H1 (cell line): Measurements from ENCODE around the gene PARD3.

Source experiments
- EGR1 ChIP-seq: IDR thresholded peaks from 2 replicates; pipeline ENCODE4 v1.6.1; 2011; ENCODE audit warnings: low read depth, low read length, borderline replicate concordance
- EZH2 ChIP-seq: fragments of 200-600 bp; sonication (generic); IDR thresholded peaks from 2 replicates; pipeline ENCODE4 v1.7.1; 2012; ENCODE audit warnings: low read depth, mild to moderate bottlenecking, moderate library complexity, low read length, inconsistent platforms; ENCODE audit not compliant: severe bottlenecking
- KDM1A ChIP-seq: fragments of 200-600, 300-600 bp; sonication (generic); IDR thresholded peaks from 2 replicates; pipeline ENCODE4 v1.7.1; 2016; ENCODE audit warnings: mild to moderate bottlenecking, low read length, borderline replicate concordance
- POLR2A ChIP-seq, 2 experiments: IDR thresholded peaks; 1 replicate in 1 of 2; 2 replicates in 1 of 2; pipeline ENCODE4 v1.6.1; 2011; ENCODE audit warnings: low read depth in 2 of 2, low read length in 2 of 2, mild to moderate bottlenecking in 2 of 2; ENCODE audit errors: control extremely low read depth in 1 of 2
- POLR2AphosphoS5 ChIP-seq: IDR thresholded peaks from 2 replicates; pipeline ENCODE4 v1.6.1; 2011; ENCODE audit warnings: low read depth, low read length
- YY1 ChIP-seq: IDR thresholded peaks from 2 replicates; pipeline ENCODE4 v1.6.1; 2011; ENCODE audit warnings: low read depth, mild to moderate bottlenecking, low read length
- TF ChIP-seq, protein P1 (sequence below), 3 experiments: IDR thresholded peaks; 1 replicate in 2 of 3; 2 replicates in 1 of 3; pipeline versions ENCODE4 v1.5.1 to v1.6.1; 2011; ENCODE audit warnings: low read length in 3 of 3, mild to moderate bottlenecking in 3 of 3, inconsistent platforms in 2 of 3, low read depth in 1 of 3, moderate library complexity in 1 of 3; ENCODE audit not compliant: insufficient read depth in 1 of 3; ENCODE audit errors: control extremely low read depth in 1 of 3
- TF ChIP-seq, protein P2 (sequence below): IDR thresholded peaks from 2 replicates; pipeline ENCODE4 v1.6.1; 2012; ENCODE audit warnings: inconsistent platforms

DNA sequence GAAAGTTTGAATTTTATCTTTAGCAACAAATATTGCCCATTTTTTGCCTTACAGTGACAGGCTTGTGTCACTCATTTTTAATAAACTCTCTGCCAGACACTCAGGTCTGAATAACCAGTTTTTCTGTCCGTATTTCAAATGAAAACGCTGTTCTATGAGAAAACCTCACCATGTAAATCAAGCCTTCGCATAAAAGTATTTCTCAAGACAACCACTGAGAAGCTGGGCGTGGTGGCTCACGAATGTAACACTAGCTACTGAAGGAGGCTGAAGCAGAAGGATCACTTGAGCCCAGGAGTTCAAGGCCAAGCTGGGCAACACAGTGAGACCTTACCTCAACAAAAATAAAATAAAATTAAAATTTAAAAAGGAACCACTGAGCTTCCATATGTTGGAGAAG lies 339.3 kb downstream of the PARD3 start:
- TF ChIP-seq EZH2 (no peak), YY1 (no peak), POLR2AphosphoS5 (no peak), KDM1A (no peak), EGR1 (no peak), POLR2A (IDR thresholded peaks at IDR 0.05; ENCODE audit: control extremely low read depth in 1 of 2, low read depth in 2 of 2, low read length in 2 of 2) (no peak)
- TF ChIP-seq, protein P1, sequence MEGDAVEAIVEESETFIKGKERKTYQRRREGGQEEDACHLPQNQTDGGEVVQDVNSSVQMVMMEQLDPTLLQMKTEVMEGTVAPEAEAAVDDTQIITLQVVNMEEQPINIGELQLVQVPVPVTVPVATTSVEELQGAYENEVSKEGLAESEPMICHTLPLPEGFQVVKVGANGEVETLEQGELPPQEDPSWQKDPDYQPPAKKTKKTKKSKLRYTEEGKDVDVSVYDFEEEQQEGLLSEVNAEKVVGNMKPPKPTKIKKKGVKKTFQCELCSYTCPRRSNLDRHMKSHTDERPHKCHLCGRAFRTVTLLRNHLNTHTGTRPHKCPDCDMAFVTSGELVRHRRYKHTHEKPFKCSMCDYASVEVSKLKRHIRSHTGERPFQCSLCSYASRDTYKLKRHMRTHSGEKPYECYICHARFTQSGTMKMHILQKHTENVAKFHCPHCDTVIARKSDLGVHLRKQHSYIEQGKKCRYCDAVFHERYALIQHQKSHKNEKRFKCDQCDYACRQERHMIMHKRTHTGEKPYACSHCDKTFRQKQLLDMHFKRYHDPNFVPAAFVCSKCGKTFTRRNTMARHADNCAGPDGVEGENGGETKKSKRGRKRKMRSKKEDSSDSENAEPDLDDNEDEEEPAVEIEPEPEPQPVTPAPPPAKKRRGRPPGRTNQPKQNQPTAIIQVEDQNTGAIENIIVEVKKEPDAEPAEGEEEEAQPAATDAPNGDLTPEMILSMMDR (IDR thresholded peaks at IDR 0.05; ENCODE audit: control extremely low read depth in 1 of 3, insufficient read depth in 1 of 3, low read depth in 1 of 3, low read length in 3 of 3): no peak
- TF ChIP-seq, protein P2, sequence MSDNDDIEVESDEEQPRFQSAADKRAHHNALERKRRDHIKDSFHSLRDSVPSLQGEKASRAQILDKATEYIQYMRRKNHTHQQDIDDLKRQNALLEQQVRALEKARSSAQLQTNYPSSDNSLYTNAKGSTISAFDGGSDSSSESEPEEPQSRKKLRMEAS: no peak
